Kasumi-1 (cell line): ENCODE measurements around the gene JMJD1C.
"Not testable (repeated sequence)": the region's sequence is repeated elsewhere in the genome, so short reads cannot be mapped to it uniquely, and the experiment has no call there.

Experiments used
- DNase-seq, 2 experiments: peaks; one replicate each; lab custom pipeline; 2025; lab: John Stamatoyannopoulos, UW

The JMJD1C gene

GRCh38 chr10:63297941-63298340, 167.8 kb downstream of the JMJD1C start:
- no peak for DNase-seq

- DNase-seq: peak in 1 of 2 experiments; percentile 36
Observed at GRCh38 chr10:63294781-63295180, 171.0 kb downstream of the JMJD1C start.

DNA sequence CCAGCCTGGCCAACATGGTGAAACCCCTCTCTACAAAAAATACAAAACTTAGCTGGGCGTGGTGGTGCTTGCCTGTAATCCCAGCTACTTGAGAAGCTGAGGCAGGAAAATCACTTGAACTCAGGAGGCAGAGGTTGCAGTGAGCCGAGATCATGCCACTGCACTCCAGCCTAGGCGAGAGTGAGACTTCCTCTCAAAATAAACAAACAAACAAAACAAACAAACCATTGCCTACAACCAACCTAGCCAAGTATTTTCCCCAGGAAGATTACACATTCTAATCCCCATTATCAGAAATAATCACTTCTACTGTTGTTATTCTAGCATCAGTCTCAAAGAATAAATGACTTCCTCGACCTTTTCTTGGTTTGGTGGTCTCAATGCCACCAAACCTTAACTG, 172.9 kb downstream of the JMJD1C start:
- not testable (repeated sequence) for DNase-seq

- no peak for DNase-seq
Observed at GRCh38 chr10:63288170-63288569, 177.6 kb downstream of the JMJD1C start.

DNA sequence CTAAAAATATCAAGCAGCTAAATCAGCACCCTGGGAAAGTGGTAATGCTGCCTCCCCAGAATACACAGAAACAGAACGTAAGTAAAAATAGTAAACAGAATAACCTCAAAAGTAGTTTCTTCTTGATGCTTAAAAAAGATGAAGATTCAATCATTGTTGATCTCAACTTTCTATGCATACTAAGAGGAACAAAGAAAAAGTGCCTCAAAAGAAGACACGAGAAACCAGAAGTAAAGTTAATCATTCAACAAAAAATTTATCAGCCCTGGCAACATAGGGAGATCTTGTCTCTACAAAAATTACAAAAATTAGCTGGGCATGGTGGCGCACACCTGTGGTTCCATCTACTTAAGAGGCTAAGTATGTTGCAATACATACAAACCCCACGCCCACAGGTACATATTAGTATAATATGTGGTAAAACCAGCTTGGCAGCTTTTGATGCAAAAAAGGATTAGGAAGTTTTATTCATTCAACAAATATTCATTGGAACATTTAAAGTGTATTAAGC, 179.0 kb downstream of the JMJD1C start:
- no peak for DNase-seq

- no peak for DNase-seq
Observed at GRCh38 chr10:63286340-63286739, 179.4 kb downstream of the JMJD1C start.

DNA sequence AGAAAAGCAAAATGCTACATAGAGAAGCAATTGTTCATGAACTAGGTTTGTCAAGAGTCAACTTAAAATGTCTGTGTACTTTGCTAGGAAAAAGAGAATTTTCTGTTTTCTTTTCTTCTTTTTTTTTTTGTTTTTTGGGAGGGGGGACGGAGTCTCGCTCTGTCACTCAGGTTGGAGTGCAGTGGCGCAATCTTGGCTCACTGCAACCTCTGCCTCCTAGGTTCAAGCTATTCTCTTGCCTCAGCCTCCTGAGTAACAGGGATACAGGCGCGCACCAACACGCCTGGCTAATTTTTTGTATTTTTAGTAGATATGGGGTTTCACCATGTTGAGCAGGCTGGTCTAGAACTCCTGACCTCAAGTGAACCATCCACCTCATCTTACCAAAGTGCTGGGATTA, 181.9 kb downstream of the JMJD1C start:
- not testable (repeated sequence) for DNase-seq

DNA sequence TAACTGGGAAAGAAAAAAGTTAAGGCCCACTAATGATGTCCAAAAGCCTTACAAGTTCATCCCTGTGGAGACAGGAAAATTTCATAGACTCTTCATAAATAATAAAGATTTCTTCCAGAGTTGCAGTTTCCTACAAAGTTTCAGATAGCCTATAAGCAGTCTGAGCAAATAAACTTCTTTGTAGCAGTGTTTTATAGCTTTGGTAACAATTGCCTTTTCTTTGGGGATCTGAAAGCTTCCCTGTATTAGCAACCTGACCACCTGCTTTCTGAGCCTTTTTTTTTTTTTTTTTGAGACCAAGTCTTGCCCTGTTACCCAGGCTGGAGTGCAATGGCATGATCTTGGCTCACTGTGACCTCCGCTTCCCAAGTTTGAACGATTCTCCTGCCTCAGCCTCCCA, 182.7 kb downstream of the JMJD1C start:
- no peak for DNase-seq

- DNase-seq: no peak
Observed at GRCh38 chr10:63281967-63282366, 183.8 kb downstream of the JMJD1C start.

- DNase-seq: no peak
Observed at GRCh38 chr10:63280386-63280785, 185.4 kb downstream of the JMJD1C start.

GRCh38 chr10:63275094-63275493, 190.7 kb downstream of the JMJD1C start:
- no peak for DNase-seq

GRCh38 chr10:63273577-63273976, 192.2 kb downstream of the JMJD1C start:
- peak; percentile 93 to 94 for DNase-seq

GRCh38 chr10:63268798-63269503, 196.8 kb downstream of the JMJD1C start:
- DNase-seq: peak; percentile 100

GRCh38 chr10:63268149-63268797, 197.5 kb downstream of the JMJD1C start:
- peak; percentile 39 to 57 for DNase-seq

GRCh38 chr10:63267414-63268148, 198.2 kb downstream of the JMJD1C start:
- peak; percentile 89 to 92 for DNase-seq

DNA sequence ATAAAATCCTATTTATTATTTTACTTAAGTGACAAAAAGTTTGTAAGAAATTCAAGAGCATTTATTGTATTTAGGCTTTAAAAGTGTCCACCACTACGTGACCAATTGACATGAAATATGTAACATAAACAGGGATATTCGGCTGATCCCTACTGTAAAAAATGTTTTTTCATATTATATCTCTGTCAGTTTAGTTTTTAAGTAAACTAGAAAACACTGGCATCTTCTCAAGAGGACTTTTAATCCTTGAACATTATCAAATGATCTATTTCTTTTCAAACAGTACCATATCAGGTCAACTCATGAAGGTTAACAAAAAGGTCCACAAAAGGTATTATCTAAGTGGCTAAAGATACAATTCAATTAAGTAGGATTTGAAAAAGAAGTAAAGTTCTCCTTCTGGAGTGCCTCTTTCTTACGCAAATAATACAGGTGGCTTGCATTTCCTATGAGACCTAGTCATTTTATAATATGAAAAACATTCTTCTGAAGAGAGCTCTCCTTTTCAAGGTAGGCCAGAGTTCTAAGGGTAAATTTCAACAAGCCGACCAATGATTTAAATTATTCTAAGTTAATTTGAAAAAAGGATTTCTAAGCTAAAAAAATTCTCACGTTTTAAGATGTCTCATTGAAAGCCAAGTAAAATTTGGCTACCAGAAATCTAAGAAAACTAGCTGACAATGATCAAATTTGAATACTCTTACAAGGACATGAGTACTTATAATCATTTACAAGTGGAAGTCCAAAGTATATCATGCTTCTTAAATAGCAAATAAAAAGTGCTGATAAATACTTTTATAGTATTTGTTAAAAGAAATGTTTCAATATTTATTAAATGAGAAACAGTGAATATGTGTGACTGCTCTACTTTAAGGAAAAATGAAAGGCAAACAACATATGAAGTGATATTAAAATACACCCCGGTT, 199.1 kb downstream of the JMJD1C start:
- peak; percentile 46 to 66 for DNase-seq

DNA sequence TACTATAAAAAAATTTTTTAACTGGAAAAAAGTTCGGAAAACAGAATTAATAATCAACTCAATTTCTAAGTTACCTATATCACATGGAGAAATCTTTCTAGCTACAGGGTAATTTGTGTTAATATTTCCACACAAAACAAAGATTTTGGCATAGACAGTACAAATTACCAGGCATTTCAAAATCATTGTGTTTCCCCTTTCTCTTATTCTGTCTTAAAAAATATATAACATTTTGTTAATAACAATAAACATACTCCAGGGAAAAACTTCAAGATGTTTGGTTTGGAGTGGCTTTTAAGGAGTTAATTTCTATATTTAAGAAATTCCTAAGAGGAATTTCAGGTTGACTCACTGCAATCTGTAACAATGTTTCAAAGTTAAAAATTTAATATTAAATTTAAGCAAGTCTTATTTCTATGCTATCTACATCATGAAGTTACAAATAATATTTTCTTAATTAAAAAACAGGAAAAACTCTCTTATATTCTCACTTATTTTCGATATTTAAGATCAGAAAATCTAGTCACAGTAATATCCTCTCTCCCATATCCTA, 200.0 kb downstream of the JMJD1C start:
- peak in 1 of 2 experiments; percentile 54 for DNase-seq

DNA sequence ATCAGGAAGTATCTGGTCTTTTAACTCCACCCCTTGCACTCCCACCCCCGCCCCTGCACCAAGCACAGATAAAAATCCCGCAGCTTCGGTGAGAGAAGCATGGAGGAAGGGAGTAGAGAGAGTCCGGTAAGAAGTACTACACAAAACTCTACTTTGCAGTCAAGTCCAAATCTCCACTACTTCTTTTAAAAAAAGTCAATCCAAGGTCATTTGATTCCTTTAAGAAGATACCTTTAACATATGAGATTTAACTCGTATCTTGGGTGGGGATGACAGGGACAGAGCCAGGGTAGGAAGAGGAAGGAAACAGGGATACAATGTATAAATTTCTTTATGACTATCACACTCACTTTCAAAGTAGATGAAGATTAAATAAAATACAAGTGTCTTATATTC, 200.6 kb downstream of the JMJD1C start:
- peak; percentile 91 to 92 for DNase-seq

DNA sequence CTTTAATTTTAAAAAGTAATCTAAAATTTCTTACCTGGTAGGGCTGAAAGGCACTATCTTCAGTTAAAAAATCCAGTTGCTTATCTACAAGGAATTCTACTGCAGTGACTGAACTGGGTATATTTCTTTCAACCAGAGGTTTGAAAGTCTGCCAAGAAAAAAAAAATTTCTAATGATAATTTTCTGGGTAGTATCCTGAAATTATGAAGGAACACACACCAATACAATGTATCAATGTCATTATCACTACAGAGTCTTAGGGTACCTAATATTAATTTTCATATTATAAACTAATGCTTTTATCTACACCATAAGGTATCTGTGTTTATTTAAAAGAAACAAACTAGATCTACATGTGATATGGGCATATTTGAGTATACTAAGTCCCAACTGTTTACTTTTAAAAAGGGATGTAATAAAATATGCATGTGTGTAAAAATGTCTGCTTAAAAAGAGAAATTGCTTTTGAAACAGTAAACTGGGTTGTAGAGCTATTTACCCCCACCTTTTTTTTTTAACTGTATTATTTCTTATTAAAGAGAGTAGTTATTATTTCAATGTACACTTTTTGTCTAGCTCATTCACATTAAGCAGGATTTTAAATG, 201.1 kb downstream of the JMJD1C start:
- no peak for DNase-seq

- DNase-seq: no peak
Observed at GRCh38 chr10:63262430-63263073, 203.2 kb downstream of the JMJD1C start.
